Stimulated activated CD4-positive, alpha-beta T cell treated with anti-CD3 and anti-CD28 coated beads, Interleukin-2, amount 100 ng/mL, for 24 hours (primary cell): Measurements from ENCODE around the gene ARMC5.
A peak's percentile ranks its signal among the peaks of the same experiment; 100 is the strongest.

Experiments used
- DNase-seq, 2 donors: peaks; one replicate each; pipeline ENCODE4 v3.0.0-alpha.2; 2020

Gene ARMC5

DNA sequence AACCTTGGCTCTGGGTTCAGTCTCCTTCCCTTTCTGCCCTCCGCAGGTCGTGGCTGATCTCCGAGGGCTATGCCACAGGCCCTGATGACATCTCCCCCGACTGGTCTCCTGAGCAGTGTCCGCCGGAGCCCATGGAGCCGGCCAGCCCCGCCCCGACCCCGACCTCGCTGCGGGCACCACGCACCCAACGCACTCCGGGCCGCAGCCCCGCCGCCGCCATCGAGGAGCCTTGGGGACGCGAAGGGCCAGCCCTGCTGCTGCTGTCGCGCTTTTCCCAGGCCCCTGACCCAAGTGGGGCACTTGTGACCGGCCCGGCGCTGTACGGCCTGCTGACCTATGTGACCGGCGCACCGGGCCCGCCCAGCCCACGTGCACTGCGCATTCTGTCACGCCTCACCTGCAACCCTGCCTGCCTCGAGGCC lies 5.1 kb downstream of the ARMC5 start:
- DNase-seq = no peak

DNA sequence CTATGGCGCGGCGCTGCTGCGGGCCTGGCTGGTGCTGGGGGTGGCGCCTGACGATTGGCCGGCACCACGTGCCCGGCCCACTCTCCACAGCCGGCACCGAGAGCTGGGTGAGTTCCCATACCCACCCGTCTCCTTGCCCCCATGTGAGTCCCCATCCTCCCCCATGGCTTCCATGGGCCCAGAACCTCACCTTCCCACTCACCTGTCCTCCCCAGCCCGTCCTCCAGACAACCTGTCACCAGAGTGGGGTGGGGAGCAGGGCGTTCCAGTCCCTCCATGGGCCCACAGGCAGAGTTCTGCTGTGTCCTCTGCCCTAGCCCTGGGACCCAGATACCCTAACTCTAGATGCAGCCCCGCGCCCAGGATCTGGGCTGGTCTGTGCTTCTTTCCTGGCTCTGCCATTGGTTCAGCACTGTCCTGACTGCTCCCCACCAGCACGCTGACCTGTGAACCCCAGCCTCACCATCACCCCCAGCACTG lies 5.5 kb downstream of the ARMC5 start:
- DNase-seq = no peak

DNA sequence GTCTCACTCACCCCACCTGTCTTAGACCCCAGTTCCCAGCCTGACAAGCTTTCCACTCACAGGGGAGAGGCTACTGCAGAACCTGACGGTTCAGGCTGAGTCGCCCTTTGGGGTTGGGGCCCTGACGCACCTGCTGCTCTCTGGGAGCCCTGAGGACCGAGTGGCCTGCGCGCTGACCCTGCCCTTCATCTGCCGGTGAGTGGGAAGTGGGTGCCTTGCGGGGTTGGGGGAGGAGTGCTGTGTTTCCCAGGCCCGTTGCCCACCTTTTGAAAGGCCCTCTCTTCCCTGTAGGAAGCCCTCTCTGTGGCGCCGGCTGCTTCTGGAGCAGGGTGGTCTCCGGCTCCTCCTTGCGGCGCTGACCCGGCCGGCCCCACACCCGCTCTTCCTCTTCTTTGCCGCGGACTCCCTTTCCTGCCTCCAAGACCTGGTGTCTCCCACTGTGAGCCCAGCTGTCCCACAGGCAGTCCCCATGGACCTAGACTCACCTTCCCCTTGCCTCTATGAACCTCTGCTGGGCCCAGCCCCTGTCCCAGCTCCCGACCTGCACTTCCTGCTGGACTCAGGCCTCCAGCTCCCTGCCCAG lies 6.6 kb downstream of the ARMC5 start:
- no peak for DNase-seq

DNA sequence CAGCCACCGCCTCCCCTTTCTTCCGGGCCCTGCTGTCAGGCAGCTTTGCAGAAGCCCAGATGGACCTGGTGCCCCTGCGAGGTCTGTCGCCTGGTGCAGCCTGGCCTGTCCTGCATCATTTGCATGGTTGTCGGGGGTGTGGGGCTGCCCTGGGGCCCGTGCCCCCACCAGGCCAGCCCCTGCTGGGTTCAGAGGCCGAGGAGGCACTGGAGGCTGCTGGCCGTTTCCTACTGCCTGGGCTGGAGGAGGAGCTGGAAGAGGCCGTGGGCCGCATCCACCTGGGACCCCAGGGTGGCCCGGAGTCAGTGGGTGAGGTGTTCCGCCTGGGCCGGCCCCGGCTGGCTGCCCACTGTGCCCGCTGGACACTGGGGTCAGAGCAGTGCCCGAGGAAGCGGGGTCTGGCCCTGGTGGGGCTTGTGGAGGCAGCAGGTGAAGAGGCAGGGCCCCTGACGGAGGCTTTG lies 7.1 kb downstream of the ARMC5 start:
- no peak for DNase-seq

DNA sequence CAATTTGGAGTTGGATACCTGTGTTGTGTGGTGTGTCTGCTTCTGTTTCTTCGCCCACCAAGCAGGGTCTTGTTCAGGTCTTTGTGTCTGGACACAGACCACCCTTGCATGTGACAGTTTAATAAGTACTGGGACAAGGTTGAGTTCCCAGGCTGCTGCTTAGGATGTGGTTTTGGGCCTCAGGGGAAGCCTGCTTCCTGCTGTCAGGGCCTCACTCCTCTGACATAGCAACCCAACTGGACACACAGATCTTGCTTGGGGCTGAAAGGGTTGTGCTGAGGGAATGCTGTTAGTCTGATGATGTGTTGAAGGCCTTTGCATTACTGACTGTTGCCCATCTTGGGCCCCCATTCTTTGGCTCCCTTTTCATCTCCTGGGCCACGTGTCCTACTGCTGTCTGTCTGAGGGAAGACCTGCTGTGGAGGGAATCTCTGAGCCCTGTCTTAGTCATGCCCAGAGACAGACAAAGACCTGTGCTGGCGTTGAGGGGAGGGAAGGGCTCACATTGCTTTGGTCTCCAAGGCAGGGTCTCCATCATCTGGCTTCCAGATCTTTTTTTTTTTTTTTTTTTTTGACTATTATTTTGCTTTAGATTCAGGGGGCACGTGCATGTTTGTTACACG lies 8.0 kb downstream of the ARMC5 start:
- DNase-seq = no peak

DNA sequence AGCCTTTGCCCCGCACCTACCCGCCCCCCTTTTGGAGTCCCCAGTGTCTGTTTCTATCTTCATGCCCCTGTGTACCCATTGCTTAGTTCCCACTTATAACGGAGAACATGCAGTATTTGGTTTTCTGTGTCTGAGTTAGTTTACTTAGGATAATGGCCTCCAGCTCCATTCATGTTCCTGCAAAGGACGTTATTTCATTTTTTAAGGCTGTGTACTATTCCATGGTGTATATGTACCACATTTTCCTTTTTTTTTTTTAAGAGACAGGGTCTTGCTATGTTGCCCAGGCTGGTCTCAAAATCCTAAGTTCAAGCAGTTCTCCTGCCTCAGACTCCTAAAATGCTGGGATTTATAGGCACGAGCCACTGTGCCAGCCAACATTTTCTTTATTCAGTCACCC lies 8.6 kb downstream of the ARMC5 start:
- no peak for DNase-seq

DNA sequence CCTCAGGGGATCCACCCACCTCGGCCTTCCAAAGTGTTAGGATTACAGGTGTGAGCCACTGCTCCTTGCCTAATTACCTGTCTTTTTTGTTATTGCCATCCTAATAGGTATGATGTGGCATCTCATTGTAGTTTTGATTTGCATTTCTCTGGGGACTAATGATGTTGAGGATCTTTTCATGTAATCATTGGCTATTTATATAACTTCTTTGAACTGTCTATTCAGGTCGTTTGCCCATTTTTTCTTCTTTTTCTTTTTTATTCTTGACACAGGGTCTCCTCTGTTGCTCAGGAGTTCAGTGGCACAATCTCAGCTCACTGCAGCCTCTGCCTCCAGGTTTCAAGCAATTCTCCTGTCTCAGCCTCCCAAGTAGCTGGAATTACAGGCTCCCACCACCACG lies 11.3 kb downstream of the ARMC5 start:
- DNase-seq = no peak

DNA sequence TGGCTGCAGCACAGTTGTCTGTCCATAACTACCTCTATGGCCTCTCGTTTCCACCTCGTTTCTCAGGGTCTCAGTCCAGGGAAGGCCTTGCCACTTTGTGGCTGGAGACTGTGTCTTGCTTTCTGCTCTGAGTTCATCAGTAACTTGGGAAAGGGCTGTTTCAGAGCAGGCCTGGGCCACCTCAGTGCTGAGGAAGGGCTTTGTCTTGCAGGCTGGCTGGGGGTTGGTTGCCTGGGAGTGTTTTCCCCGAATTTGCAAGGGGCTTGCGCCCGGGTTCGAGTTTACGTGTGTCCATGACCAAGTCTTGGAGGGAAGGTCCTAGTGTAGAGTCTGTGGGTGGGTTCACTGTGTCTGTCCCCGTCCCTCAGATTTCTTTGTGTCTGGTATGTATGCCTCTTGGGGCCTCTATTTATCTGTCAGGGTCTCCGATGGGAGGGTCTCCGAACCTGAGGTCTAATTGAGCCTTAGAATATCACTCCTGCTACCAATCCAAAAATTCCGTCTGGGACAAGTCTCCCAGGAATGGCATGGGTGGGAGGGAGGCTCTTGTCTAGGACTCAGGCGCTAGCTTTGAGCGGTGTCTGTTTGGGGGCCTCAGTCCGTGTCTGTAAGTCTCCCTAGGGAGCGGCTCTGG lies 12.1 kb downstream of the ARMC5 start:
- DNase-seq = no peak

DNA sequence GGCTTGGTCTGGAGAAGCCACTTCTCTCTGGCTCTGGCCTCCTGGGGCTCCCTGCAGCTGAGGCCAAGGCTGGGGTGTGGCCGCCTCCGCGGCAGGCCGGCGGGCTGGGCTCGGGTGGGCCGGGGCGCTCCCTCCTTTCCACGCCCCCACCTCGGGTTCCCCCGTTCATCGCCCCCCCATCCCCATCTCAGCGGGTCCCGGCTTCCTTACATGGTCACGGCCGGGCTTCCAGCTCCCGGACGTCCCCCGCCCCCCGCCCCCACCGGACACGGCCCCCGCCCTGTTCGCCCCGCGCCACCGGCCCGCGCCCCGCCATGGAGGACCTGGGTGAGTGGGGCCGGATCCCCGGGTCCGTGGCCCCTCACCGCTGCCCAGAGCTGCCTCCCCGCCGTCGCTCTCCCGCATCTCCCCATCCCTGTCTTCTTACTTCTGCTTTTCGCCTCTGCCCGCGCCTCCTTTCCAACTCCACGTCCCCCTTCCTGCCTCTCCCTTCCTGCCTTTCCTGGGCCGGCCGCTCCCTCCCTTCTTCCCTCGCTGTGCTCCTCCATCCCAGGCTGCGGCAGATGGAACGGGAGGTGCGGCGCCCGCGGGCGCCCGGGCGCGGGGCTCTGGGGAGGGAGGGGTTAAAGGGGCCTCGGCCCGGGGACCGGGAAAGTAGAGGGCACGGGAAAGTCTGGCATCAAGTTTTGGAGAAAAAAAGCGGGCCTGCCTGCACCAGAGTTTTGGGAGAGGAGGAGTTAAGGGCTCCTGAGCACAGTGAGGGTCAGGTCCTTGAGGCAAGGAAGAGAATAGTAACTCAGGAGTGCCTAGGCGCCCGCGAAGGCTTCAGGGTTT lies 12.8 kb downstream of the ARMC5 start, which contains the start of gene TGFB1I1:
Gene TGFB1I1, plus strand, starts transcription at position 278 of the 834 bp plus-strand sequence. Its CDS starts 37 bp downstream, at position 315.
- DNase-seq = no peak

DNA sequence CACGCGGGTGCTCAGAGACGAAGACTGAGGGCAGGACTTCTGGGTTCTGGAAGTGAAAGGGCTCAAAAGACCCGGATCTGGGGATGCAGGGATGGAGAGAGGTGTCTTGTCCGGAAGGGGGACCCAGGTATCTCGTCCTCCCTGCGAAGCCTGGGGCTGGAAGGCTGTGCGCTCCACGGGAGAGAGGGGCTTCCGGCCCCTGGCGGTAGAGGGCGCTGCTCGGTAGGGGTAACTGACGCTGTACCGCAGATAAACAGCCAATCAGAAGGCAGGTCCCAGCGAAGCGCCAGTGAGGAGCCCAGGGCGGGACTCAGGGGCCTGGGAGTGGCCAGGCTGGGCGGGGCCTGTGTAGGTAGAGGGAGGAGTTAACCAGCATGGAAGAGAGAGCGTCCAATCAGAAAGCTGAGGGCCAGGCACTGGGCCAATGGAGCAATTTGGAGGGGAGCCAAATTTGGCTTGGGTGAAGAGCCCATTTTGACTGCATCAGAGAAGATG lies 13.5 kb downstream of the ARMC5 start:
- peak in 1 of 2 donors; percentile 46 for DNase-seq

DNA sequence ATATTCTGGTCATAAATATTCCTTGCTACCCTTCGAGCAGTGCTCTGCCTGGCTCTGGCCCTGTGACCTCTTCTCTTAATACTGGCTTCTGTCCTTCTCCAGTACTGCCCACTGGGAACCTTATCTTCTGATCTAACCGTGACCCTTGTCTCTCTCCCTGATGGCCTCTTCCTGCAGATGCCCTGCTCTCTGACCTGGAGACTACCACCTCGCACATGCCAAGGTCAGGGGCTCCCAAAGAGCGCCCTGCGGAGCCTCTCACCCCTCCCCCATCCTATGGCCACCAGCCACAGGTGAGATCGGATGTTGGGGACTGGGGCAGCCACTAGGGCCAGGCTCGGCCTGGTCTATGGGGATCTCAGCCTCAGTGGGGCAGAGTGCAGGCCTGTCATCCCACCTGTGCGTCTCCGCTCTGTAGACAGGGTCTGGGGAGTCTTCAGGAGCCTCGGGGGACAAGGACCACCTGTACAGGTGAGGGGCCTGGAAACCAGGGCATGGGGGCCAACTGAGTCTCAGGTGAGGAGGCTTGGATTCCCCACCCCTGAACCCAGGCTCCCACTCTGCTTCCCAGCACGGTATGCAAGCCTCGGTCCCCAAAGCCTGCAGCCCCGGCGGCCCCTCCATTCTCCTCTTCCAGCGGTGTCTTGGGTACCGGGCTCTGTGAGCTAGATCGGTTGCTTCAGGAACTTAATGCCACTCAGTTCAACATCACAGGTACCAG lies 14.1 kb downstream of the ARMC5 start:
- DNase-seq = no peak

DNA sequence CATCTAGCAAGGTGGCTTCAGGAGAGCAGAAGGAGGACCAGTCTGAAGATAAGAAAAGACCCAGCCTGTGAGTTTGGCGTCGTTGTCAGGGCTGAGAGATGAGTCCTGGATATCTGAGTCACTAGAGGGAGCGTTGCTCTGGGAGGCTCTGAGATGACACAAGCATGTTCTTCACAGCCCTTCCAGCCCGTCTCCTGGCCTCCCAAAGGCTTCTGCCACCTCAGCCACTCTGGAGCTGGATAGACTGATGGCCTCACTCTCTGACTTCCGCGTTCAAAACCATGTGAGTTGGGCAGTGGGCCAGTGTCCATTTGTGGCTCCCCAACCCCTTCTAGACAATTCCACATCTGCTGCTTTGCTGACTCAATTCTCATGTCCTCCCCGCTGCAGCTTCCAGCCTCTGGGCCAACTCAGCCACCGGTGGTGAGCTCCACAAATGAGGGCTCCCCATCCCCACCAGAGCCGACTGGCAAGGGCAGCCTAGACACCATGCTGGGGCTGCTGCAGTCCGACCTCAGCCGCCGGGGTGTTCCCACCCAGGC lies 14.9 kb downstream of the ARMC5 start:
- DNase-seq = no peak

DNA sequence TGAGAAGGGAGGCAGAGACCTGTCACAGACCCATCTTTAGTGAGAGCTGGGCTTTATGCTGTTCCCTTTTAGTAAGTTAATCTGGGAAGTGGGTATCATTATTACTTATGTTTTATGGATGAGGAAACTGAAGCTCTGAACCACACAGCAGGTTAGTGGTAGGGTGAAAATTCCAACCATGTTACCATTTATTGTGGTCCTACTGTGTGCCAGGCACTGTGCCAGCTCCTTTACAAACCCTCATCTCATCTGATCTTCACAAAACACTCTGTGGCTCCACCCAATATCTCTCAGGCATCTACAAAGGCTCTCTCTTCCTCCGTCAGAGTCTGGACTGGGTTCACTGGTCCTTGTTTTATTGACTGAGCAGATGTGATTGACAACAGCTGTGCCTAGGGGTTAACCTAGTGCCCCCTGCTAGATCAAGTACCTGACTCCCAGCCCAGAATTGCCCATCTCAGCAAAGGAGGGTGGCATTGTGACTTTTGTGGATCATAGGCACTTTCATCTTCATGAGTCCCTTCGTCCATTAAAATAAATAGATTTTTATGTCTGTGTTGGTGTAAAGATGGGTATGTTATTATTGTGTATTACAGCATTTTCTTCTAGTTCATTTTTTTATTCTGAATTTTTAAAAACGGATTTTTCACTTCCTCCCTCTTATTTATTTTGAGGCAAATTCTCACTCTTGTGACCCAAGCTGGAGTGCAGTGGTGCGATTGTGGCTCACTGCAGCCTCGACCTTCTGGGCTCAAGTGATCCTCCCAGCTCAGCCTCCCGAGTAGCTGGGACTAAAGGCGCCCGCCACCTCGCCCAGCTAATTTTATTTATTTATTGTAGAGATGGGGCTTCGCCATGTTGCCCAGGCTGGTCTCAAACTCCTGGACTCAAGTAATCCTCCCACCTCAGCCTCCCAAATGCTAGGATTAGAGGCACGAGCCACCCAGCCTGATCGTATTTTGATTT lies 15.8 kb downstream of the ARMC5 start:
- DNase-seq = no peak

DNA sequence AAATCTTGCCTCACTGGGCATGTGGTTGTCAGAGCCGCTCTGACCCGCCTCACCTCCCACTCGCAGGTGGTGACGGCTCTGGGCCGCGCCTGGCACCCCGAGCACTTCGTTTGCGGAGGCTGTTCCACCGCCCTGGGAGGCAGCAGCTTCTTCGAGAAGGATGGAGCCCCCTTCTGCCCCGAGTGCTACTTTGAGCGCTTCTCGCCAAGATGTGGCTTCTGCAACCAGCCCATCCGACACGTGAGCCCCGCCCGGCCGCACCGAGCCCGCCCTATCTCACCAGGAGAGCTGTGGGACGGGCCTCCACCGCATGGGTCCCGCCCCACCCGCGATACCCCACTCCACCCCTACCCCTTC lies 16.6 kb downstream of the ARMC5 start:
- DNase-seq = no peak

DNA sequence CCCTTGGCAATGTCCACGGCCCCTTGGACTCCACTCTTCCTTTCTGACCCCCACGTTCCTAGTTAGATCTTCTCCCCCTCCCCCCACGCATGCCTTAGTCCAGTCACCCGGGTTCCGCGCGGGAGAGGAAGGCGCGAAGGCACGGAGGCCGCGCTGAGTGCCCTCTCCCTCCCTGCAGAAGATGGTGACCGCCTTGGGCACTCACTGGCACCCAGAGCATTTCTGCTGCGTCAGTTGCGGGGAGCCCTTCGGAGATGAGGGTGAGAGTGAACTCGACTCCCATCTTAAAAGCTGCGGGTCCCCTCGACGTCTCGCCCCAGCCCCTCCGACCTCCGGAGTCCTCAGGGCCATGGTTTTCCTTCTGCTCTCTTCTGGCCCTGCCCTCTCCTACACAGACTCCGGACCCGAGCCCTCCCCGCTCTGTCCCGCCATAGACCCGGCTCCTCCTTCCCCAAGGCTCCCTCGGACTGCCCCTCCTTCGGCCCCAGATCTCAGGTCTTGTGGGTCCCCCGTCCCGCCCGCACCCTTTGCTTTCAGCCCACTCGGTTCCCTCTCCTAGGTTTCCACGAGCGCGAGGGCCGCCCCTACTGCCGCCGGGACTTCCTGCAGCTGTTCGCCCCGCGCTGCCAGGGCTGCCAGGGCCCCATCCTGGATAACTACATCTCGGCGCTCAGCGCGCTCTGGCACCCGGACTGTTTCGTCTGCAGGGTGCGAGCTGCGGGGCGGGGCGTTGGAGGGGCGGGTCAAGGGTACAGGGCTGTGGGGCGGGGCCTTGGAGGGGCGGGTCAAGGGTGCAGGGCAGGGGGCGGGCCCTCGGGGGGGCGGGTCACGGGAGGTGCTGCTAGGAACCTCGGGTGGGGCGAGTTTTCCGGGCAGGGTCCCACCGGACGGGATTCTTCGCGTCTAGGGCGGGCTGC lies 17.3 kb downstream of the ARMC5 start:
- peak; percentile 90 to 93 for DNase-seq

DNA sequence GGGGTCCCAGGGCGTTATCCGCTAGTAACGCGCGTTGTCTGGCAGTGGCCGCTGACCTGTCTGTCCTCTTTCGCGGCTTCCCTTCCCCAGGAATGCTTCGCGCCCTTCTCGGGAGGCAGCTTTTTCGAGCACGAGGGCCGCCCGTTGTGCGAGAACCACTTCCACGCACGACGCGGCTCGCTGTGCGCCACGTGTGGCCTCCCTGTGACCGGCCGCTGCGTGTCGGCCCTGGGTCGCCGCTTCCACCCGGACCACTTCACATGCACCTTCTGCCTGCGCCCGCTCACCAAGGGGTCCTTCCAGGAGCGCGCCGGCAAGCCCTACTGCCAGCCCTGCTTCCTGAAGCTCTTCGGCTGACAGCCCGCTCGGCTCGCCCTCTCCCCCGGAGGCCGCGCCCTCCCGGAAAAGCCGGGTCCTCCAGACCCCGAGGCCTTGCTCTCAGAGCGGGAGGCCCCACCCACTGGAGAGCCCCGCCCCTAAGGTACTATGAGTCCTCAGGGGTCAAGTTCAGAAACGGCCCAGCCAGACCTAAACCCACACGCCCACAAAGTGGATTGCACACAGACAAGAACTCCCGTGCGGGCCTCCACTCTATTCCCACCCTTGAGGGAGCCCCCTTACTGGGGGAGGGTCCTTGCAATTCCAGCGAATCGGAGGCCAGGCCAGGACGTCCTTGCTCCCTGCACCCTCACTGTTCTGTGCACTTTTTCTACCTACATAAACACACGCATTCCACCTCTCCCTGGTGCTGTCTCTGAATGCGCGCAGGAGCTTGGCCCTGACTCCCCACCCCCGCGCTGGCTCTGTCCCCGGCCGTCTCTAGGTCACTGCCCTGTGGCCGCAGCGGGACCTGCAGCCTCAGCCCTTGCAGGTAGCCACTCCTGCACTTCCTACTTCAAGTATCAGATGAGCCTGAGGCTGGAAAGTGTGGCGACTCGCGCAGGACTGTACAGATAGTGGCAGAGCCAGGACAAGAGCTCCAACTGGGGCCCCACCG lies 18.2 kb downstream of the ARMC5 start:
- peak; percentile 44 to 53 for DNase-seq

DNA sequence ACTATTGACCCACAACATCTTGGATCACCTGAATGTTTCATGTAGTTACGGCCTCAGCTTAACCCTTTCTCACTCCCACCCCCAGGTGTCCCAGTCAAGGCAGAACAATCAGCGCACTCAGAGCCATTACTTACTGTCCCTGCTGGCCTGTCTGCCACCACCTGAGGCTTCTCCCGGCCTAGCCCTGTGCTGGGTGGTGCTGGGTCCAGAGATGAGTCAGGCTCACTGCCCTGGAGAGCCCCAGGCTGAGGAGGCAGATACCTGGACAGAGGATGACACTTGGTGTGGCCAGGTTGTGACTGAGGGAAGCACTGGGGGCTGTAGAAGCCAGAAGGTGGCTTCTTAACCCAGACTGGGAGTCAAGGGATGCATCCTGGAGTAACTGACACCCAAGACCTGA lies 19.7 kb downstream of the ARMC5 start:
- DNase-seq = no peak

DNA sequence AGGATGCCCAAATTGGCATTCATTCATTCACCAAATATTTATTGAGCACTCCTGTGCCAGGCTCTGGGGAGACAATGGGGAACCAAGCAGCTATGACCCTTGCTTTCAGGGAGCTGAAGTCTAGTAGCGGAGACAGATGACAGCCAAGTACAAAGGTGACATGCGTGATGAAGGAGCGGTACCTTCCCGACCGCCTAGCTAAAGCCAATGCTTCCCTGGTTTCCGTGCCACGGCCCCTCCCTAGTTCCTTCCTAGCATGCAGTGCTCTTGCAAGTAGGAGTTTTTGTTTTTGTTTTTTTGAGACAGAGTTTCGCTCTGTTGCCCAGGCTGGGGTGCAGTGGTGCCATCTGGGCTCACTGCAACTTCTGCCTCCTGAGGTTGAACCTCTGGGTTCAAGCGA lies 20.4 kb downstream of the ARMC5 start:
- no peak for DNase-seq
